AG08395 (cell line): ENCODE measurements around the gene EEPD1.
A peak's percentile ranks its signal among the peaks of the same experiment; 100 is the strongest.

ENCODE experiments used
- DNase-seq: peaks from one replicate; pipeline ENCODE4 v3.0.0; 2012; ENCODE audit warnings: mixed read lengths, low spot score

Gene EEPD1

GRCh38 chr7:36154255-36155212 is 1.5 kb downstream of the EEPD1 start:
- no peak for DNase-seq

- DNase-seq: peak; percentile 22
Measured at GRCh38 chr7:36155811-36156361, 2.8 kb downstream of the EEPD1 start.

- no peak for DNase-seq
Measured at GRCh38 chr7:36157527-36158320, 4.7 kb downstream of the EEPD1 start.

GRCh38 chr7:36158321-36158605 is 5.2 kb downstream of the EEPD1 start:
- no peak for DNase-seq

GRCh38 chr7:36159618-36160017 is 6.6 kb downstream of the EEPD1 start:
- no peak for DNase-seq

GRCh38 chr7:36160313-36160712 is 7.3 kb downstream of the EEPD1 start:
- no peak for DNase-seq

GRCh38 chr7:36161996-36162395 is 8.9 kb downstream of the EEPD1 start:
- DNase-seq: no peak

- no peak for DNase-seq
Measured at GRCh38 chr7:36165059-36165458, 12.0 kb downstream of the EEPD1 start.

GRCh38 chr7:36165802-36166201 is 12.7 kb downstream of the EEPD1 start:
- no peak for DNase-seq

GRCh38 chr7:36167403-36168050 is 14.5 kb downstream of the EEPD1 start:
- no peak for DNase-seq

- DNase-seq: no peak
Measured at GRCh38 chr7:36171503-36171902, 18.4 kb downstream of the EEPD1 start.

- DNase-seq: no peak
Measured at GRCh38 chr7:36175886-36176285, 22.8 kb downstream of the EEPD1 start.

GRCh38 chr7:36176697-36177096 is 23.6 kb downstream of the EEPD1 start:
- no peak for DNase-seq

- no peak for DNase-seq
Measured at GRCh38 chr7:36180121-36180520, 27.1 kb downstream of the EEPD1 start.

GRCh38 chr7:36181668-36182067 is 28.6 kb downstream of the EEPD1 start:
- no peak for DNase-seq

- DNase-seq: no peak
Measured at GRCh38 chr7:36182854-36183604, 30.0 kb downstream of the EEPD1 start.

GRCh38 chr7:36185092-36185491 is 32.0 kb downstream of the EEPD1 start:
- DNase-seq: no peak

GRCh38 chr7:36185756-36186155 is 32.7 kb downstream of the EEPD1 start:
- peak; percentile 18 for DNase-seq

- DNase-seq: no peak
Measured at GRCh38 chr7:36186359-36187121, 33.5 kb downstream of the EEPD1 start.

- DNase-seq: no peak
Measured at GRCh38 chr7:36188266-36188665, 35.2 kb downstream of the EEPD1 start.

- DNase-seq: no peak
Measured at GRCh38 chr7:36188906-36189305, 35.9 kb downstream of the EEPD1 start.
